HepG2 (cell line): ENCODE results near the gene NFATC3. TPM values are rescaled to one million over a fixed set of nuclear protein-coding genes. Genes with fewer than 3 reads are reported as not detected.

Experiments
- CENPT ChIP-seq: sonication (generic); formaldehyde crosslinking; IDR thresholded peaks from 2 replicates; pipeline ENCODE4 v1.8.0; 2022; ENCODE audit warnings: low read depth, mild to moderate bottlenecking, moderate library complexity, missing genetic modification reagents
- EED ChIP-seq: sonication (generic); formaldehyde crosslinking; IDR thresholded peaks from 2 replicates; pipeline ENCODE4 v1.5.0; 2020; ENCODE audit warnings: mild to moderate bottlenecking, missing genetic modification reagents
- EP300 ChIP-seq, 3 experiments: sonication (generic) in 1 of 3; formaldehyde crosslinking in 1 of 3; IDR thresholded peaks; 2 replicates each; pipeline versions ENCODE4 v1.5.1 to v1.6.1; 2011 to 2020; ENCODE audit warnings: low read depth in 2 of 3, low read length in 2 of 3, borderline replicate concordance in 1 of 3, improper control_type of control experiment in 1 of 3, mild to moderate bottlenecking in 1 of 3, missing genetic modification reagents in 1 of 3, moderate library complexity in 1 of 3
- HNRNPK ChIP-seq: fragments of 200-400 bp; formaldehyde crosslinking; IDR thresholded peaks from 2 replicates; pipeline ENCODE4 v1.6.1; 2018; ENCODE audit warnings: low read length, low read depth, moderate library complexity, mild to moderate bottlenecking; ENCODE audit not compliant: poor library complexity, severe bottlenecking
- KDM2A ChIP-seq: sonication (generic); formaldehyde crosslinking; IDR thresholded peaks from 2 replicates; pipeline ENCODE4 v1.4.0; 2020; ENCODE audit warnings: low read depth, missing genetic modification reagents, borderline replicate concordance
- MBD4 ChIP-seq: IDR thresholded peaks from 2 replicates; pipeline ENCODE4 v1.6.1; 2012; ENCODE audit warnings: low read length, inconsistent platforms, borderline replicate concordance
- NBN ChIP-seq: fragments of 450-650 bp; conservative IDR thresholded peaks from 2 replicates; pipeline ENCODE4 v1.6.1; 2017
- POLR2AphosphoS5 ChIP-seq: IDR thresholded peaks from 2 replicates; pipeline ENCODE4 v1.6.1; 2012; ENCODE audit warnings: low read depth, low read length
- PRMT3 ChIP-seq: sonication (generic); formaldehyde crosslinking; IDR thresholded peaks from 2 replicates; pipeline ENCODE4 v1.8.1; 2022; ENCODE audit warnings: low read depth, mild to moderate bottlenecking, moderate library complexity, missing genetic modification reagents, borderline replicate concordance
- SMC3 ChIP-seq: IDR thresholded peaks from 2 replicates; pipeline ENCODE4 v1.6.1; 2011; ENCODE audit warnings: low read length, improper control_type of control experiment
- TBX3 ChIP-seq: fragments of 450-650 bp; IDR thresholded peaks from 2 replicates; pipeline ENCODE4 v1.6.1; 2017; ENCODE audit warnings: antibody characterized with exemption, mild to moderate bottlenecking, inconsistent platforms, borderline replicate concordance
- ZC3H13 ChIP-seq: sonication (generic); formaldehyde crosslinking; IDR thresholded peaks from 2 replicates; pipeline ENCODE4 v1.8.1; 2023; ENCODE audit warnings: mild to moderate bottlenecking, missing genetic modification reagents, moderate library complexity
- ZNF234 ChIP-seq: sonication (generic); formaldehyde crosslinking; conservative IDR thresholded peaks from 2 replicates; pipeline ENCODE4 v1.5.1; 2020; ENCODE audit warnings: mild to moderate bottlenecking, missing genetic modification reagents
- ZNF343 ChIP-seq: sonication (generic); formaldehyde crosslinking; IDR thresholded peaks from 2 replicates; pipeline ENCODE4 v1.4.0; 2020; ENCODE audit warnings: mild to moderate bottlenecking, missing genetic modification reagents
- ZNF660 ChIP-seq: sonication (generic); formaldehyde crosslinking; IDR thresholded peaks from 2 replicates; pipeline ENCODE4 v1.5.1; 2020; ENCODE audit warnings: mild to moderate bottlenecking, low read depth, missing genetic modification reagents, borderline replicate concordance
- ZNF737 ChIP-seq: sonication (generic); formaldehyde crosslinking; IDR thresholded peaks from 2 replicates; pipeline ENCODE4 v1.5.0; 2020; ENCODE audit warnings: missing genetic modification reagents, mild to moderate bottlenecking, borderline replicate concordance
- ZNF891 ChIP-seq: sonication (generic); formaldehyde crosslinking; IDR thresholded peaks from 2 replicates; pipeline ENCODE4 v1.5.0; 2020; ENCODE audit warnings: mild to moderate bottlenecking, missing genetic modification reagents
- polyA plus RNA-seq, 8 experiments: library from polyadenylated mRNA; depleted of rRNA in 3 of 8; stranded (reverse) in 7 of 8; unstranded in 1 of 8; fragments of >200 nt; fragmentation: Illumina TruSeq in 4 of 8; extraction: Trizol in 4 of 8; gene quantifications; 2 replicates each; pipeline versions ENCODE4 v1.2.1 to v1.2.3, GENCODE V29; 2011 to 2016; ENCODE audit warnings: low read depth in 4 of 8, missing spikeins in 1 of 8, mixed read lengths in 1 of 8; ENCODE audit not compliant: insufficient read depth in 1 of 8
- total RNA-seq, 5 experiments: library from RNA; depleted of rRNA; stranded (reverse); fragments of >200 nt; fragmentation: Illumina TruSeq; extraction: Trizol; gene quantifications; 2 replicates each; pipeline ENCODE4 v1.2.3, GENCODE V29; 2016; ENCODE audit warnings: low read depth in 1 of 5
- TF ChIP-seq, protein P1 (sequence below): sonication (generic); formaldehyde crosslinking; IDR thresholded peaks from 2 replicates; pipeline ENCODE4 v1.5.1; 2020; ENCODE audit warnings: missing genetic modification reagents, mild to moderate bottlenecking, borderline replicate concordance
- TF ChIP-seq, protein P2 (sequence below): sonication (generic); formaldehyde crosslinking; IDR thresholded peaks from 2 replicates; pipeline ENCODE4 v1.8.1; 2023; ENCODE audit warnings: mild to moderate bottlenecking, missing genetic modification reagents
- TF ChIP-seq, protein P3 (sequence below): sonication (generic); formaldehyde crosslinking; IDR thresholded peaks from 2 replicates; pipeline ENCODE4 v1.8.1; 2023; ENCODE audit warnings: mild to moderate bottlenecking, inconsistent platforms, moderate library complexity, missing genetic modification reagents, borderline replicate concordance
- TF ChIP-seq, protein P4 (sequence below): sonication (generic); formaldehyde crosslinking; IDR thresholded peaks from 2 replicates; pipeline ENCODE4 v1.4.0; 2020; ENCODE audit warnings: missing genetic modification reagents
- TF ChIP-seq, protein P5 (sequence below): sonication (generic); formaldehyde crosslinking; IDR thresholded peaks from 2 replicates; pipeline ENCODE4 v1.4.0; 2020; ENCODE audit warnings: missing genetic modification reagents

The NFATC3 gene
- total and polyA plus RNA-seq, 2 of the 13 experiments (the other 11 are each of a cell fraction or from before 2014, with no cell fraction given) = 52.6 to 62.7 TPM

DNA sequence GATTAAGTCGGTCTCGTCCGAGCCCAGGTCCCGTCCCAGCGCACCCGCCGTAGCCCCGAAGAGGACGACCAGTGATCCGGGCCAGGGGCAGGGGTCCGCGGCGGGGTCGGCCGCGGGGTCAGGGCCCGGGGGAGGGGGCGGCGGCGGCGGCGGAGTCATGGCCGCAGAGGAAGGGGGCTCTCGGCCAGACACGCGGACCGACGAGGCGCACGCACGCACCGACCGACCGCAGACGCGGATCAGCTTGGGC, 150.6 kb downstream of the NFATC3 start, which contains the start of gene ESRP2 (continued):
- TF ChIP-seq, protein P1, sequence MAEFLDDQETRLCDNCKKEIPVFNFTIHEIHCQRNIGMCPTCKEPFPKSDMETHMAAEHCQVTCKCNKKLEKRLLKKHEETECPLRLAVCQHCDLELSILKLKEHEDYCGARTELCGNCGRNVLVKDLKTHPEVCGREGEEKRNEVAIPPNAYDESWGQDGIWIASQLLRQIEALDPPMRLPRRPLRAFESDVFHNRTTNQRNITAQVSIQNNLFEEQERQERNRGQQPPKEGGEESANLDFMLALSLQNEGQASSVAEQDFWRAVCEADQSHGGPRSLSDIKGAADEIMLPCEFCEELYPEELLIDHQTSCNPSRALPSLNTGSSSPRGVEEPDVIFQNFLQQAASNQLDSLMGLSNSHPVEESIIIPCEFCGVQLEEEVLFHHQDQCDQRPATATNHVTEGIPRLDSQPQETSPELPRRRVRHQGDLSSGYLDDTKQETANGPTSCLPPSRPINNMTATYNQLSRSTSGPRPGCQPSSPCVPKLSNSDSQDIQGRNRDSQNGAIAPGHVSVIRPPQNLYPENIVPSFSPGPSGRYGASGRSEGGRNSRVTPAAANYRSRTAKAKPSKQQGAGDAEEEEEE (CRISPR knock-in tag) = no peak
- 0 out of 2 replicates have a peak, but pooled peaks have one; percentile 19 for TF ChIP-seq ZC3H13 (CRISPR knock-in tag)
- TF ChIP-seq ZNF234 = no peak
- no peak for TF ChIP-seq EP300 (IDR thresholded peaks at IDR 0.05; ENCODE audit: low read depth in 2 of 2, low read length in 2 of 2)
- no peak for TF ChIP-seq EP300 (CRISPR knock-in tag; IDR thresholded peaks at IDR 0.05; ENCODE audit: borderline replicate concordance)
- no peak for TF ChIP-seq ZNF737 (CRISPR knock-in tag)
- peak; percentile 6; the same call in 1 of the 2 replicates for TF ChIP-seq EED
- TF ChIP-seq, protein P2, sequence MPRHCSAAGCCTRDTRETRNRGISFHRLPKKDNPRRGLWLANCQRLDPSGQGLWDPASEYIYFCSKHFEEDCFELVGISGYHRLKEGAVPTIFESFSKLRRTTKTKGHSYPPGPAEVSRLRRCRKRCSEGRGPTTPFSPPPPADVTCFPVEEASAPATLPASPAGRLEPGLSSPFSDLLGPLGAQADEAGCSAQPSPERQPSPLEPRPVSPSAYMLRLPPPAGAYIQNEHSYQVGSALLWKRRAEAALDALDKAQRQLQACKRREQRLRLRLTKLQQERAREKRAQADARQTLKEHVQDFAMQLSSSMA (CRISPR knock-in tag) = no peak
- no peak for TF ChIP-seq POLR2AphosphoS5
- peak; percentile 48 for TF ChIP-seq HNRNPK
- TF ChIP-seq, protein P3, sequence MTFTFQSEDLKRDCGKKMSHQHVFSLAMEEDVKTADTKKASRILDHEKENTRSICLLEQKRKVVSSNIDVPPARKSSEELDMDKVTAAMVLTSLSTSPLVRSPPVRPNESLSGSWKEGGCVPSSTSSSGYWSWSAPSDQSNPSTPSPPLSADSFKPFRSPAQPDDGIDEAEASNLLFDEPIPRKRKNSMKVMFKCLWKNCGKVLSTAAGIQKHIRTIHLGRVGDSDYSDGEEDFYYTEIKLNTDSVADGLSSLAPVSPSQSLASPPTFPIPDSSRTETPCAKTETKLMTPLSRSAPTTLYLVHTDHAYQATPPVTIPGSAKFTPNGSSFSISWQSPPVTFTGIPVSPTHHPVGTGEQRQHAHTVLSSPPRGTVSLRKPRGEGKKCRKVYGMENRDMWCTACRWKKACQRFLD (CRISPR knock-in tag) = no peak
- TF ChIP-seq, protein P4, sequence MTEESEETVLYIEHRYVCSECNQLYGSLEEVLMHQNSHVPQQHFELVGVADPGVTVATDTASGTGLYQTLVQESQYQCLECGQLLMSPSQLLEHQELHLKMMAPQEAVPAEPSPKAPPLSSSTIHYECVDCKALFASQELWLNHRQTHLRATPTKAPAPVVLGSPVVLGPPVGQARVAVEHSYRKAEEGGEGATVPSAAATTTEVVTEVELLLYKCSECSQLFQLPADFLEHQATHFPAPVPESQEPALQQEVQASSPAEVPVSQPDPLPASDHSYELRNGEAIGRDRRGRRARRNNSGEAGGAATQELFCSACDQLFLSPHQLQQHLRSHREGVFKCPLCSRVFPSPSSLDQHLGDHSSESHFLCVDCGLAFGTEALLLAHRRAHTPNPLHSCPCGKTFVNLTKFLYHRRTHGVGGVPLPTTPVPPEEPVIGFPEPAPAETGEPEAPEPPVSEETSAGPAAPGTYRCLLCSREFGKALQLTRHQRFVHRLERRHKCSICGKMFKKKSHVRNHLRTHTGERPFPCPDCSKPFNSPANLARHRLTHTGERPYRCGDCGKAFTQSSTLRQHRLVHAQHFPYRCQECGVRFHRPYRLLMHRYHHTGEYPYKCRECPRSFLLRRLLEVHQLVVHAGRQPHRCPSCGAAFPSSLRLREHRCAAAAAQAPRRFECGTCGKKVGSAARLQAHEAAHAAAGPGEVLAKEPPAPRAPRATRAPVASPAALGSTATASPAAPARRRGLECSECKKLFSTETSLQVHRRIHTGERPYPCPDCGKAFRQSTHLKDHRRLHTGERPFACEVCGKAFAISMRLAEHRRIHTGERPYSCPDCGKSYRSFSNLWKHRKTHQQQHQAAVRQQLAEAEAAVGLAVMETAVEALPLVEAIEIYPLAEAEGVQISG (CRISPR knock-in tag) = peak; percentile 20; the same call in 1 of the 2 replicates
- TF ChIP-seq NBN = no peak
- TF ChIP-seq KDM2A (CRISPR knock-in tag) = no peak
- 0 out of 2 replicates have a peak, but pooled peaks have one; percentile 61 for TF ChIP-seq CENPT (CRISPR knock-in tag)
- TF ChIP-seq ZNF343 (CRISPR knock-in tag) = no peak
- TF ChIP-seq, protein P5, sequence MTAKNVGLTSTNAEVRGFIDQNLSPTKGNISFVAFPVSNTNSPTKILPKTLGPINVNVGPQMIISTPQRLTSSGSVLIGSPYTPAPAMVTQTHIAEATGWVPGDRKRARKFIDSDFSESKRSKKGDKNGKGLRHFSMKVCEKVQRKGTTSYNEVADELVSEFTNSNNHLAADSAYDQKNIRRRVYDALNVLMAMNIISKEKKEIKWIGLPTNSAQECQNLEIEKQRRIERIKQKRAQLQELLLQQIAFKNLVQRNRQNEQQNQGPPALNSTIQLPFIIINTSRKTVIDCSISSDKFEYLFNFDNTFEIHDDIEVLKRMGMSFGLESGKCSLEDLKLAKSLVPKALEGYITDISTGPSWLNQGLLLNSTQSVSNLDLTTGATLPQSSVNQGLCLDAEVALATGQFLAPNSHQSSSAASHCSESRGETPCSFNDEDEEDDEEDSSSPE (CRISPR knock-in tag) = no peak
- TF ChIP-seq SMC3 = no peak
- no peak for TF ChIP-seq MBD4
- TF ChIP-seq ZNF891 (CRISPR knock-in tag) = no peak
- no peak for TF ChIP-seq PRMT3 (CRISPR knock-in tag)
- no peak for TF ChIP-seq TBX3
- no peak for TF ChIP-seq ZNF660 (CRISPR knock-in tag)
